Left renal cortex interstitium (tissue), 4 donors: ENCODE results near the gene PPP1CB. TPM values are rescaled to one million over a fixed set of nuclear protein-coding genes. Genes with fewer than 3 reads are reported as not detected.
"Not testable (repeated sequence)": the region's sequence is repeated elsewhere in the genome, so short reads cannot be mapped to it uniquely, and the experiment has no call there.

Experiments
- DNase-seq, 4 donors: peaks; one replicate each; pipeline ENCODE4 v3.0.0-alpha.2; 2013; ENCODE audit warnings: low read depth in 4 of 4, low spot score in 2 of 4, missing footprints in 1 of 4
- polyA plus RNA-seq, 4 donors: library from polyadenylated mRNA; unstranded; fragments of 120-200 nt; gene quantifications; one replicate each; pipeline ENCODE4 v1.2.1, GENCODE V29; 2013; ENCODE audit not compliant: insufficient read length in 4 of 4

The PPP1CB gene
- polyA plus RNA-seq, 4 donors = 160 to 205 (median 179) TPM

DNA sequence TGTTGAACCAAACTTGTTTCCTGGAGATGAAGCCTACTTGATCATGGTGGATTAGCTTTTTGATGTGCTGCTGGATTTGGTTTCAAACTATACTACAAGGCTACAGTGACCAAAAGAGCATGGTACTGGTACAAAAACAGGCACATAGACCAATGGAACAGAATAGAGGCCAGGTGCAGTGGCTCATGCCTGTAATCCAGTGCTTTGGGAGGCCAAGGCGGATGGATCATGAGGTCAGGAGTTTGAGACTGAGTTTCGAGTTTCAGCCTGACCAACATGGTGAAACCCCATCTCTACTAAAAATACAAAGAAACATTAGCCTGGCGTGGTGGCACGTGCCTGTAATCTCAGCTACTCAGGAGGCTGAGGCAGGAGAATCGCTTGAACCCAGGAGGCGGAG lies 9.0 kb upstream of the PPP1CB start:
- not testable (repeated sequence) for DNase-seq

DNA sequence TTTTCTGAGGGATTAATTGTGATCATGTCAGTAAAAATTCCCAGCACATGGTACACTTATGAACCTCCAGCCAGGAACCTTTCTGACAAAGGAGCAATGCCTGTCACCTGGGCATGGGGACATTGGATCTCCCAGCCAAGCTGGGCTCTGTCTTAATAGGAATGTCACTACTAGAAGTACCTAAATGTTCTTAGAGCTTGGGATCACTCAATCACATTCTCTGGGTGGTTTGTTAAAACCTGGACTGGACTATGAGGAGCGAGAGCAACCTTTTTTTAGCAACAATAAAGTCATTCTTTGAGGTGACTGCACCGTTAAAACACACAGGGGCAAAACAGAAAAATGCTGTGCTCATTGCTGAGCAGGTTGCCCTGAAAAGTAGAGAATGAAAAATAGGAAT lies 6.4 kb upstream of the PPP1CB start:
- DNase-seq = no peak

DNA sequence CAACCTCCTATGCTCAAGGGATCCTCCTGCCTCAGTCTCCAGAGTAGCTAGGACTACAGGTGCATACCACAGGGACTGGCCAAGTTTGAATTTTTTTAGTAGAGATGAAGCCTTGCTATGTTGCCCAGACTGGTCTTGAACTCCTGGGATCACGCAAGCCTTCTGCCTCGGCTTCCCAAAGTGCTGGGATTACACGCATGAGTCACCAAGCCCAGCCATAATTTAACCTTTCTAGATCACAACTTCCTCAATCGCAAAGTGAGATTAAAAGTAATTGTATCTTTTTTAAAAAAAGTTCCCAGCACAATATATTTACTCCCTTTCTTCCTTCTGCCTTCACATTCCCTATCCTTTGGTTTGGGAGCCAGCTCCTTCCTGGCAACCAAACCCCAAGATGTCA lies 5.8 kb upstream of the PPP1CB start:
- DNase-seq = no peak

DNA sequence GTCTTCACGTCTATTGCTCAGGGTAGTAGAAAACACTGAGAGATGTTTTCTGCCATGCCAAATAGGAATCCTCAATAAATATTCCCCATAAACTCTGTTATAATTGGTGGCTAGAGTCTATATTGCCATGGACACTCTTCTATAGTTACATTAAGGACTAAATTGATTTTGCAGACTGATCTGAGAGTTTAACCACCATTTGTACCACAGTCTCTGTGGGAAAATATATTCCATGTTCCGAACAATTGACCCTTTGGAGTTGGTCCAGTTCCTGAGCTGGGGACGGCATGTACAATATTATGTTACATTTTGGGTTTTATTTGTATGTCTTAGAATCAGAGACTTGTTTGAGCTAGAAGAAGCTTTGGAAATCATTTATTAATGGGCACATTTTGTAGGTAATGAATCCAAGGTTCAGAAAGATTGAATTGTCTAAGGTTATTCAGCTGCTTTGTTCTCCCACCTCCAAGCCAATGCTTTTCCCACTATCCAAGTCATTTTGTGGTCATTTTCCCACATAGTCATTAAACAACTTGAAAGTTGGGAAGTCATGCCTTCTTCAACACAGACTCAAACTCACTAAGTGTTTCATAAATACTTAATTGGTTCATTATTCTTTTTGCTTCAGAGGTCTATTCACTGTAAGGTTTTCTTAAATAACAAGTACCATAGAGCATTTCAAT lies 5.1 kb upstream of the PPP1CB start:
- DNase-seq = no peak

DNA sequence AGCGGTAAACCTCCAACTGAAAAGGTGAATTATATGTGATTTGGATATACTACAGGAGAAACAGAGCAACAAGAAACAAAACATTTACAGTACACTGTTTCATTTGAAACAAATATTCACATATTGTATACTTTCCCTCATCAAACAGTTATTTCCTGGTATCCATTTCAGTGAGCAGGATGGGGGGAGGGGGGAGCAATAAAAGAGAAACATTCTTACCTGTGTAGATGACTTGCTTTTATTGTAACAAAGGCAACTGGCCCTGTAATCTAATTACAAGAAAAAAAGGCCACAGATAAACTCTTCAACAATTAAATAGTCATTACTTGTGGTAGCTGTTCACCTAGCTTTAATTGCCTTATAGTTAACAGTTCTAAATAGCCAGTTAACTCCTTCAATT lies 3.9 kb upstream of the PPP1CB start:
- no peak for DNase-seq

DNA sequence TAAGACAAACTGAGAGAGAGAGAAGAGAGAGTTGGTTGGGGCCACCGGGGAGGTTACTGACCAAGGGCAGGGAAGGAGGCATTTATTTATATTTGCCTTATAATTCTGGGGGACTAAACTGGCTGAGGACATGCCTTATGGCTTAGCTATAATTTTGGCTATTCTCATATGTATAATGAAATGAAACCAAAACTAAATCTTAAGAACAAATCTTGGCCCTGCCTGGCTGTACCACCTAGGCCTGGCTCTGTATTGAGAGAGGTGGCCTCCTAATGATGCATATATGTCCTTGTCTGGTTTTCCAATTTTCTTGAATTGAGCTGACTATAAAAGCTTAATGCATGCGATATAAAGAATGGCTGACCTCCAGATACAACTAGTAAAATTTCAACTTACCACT lies 3.5 kb upstream of the PPP1CB start:
- DNase-seq = no peak

DNA sequence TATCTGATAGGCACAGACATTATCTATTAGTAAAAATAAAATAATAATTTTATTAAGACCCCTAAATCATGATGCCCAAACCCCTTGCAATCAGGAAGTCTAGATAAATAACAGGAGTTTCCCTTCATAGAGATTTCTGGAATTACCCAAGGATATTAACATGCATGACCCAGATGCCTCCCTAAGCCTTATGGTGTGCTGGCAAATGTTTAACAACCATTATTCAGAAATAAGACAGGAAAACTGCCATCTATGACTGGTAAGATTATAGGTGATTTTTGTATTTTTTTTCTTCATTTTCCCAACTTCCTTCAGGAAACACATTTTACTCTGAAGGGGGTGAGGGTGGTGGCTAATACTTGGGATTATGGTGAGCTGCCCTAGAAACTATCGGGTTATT lies 2.7 kb upstream of the PPP1CB start:
- no peak for DNase-seq

DNA sequence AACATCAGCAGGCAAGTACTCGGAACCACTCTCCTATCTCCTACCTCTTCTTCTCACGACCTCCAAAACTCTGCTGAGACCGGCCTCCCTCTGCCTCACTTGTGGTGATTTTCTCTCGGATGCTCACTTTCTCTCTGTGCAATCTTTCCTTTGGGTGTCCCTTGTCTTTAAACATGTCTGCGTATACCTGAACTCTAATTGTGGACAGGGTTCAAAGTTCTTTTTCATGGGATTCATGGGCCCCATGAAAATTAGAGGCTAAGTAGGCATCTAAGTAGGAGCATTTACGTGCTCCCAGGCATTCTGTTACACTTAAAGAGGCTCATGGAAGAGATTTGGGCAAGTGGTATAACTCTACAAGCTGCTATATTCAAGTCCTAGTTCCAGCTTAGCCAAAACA lies 2.1 kb upstream of the PPP1CB start:
- DNase-seq = no peak

DNA sequence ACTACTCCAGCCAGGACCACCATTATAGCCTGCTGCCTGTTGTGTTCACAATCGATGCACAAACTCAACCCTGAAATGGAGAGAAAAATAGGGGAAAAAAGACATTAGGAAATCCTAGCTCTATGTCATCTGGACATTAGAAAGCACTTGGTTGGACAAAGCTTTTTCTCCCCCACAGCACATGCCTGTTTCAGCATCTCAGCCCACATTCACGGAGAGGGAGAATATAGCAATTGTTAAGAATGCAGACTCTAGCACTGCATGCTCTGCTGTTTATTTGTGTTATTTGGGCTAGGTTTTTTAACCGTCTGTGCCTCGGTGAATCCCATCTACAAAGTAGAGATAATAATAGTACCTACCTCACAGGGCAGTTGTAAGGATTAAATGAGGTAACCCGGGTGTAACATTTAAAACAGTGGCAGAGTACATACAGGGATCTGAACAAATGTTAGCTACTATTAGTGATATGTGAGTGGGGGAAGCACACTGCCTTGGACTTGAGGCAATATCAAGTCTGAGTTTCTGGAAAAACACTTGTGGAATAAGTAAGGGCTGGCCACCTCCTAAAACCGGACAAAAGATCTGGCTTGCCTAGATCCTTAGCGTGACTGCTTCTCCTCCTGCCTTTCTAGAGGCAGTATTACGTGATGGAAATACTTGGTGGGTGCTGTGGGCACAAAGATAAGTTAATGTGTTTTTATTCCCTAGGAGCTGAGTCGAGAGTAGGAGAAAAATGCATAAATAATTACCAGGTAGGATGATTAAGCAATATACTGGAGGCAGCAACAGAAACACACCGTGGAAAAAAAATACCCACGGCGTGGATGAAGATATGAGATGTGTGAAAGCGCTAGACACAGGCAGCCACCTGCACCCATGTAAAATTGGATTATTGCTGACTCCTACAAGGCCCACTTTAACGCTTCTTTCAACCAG lies 1.0 kb upstream of the PPP1CB start:
- peak in 2 of 4 donors; percentile 17 to 29 for DNase-seq

DNA sequence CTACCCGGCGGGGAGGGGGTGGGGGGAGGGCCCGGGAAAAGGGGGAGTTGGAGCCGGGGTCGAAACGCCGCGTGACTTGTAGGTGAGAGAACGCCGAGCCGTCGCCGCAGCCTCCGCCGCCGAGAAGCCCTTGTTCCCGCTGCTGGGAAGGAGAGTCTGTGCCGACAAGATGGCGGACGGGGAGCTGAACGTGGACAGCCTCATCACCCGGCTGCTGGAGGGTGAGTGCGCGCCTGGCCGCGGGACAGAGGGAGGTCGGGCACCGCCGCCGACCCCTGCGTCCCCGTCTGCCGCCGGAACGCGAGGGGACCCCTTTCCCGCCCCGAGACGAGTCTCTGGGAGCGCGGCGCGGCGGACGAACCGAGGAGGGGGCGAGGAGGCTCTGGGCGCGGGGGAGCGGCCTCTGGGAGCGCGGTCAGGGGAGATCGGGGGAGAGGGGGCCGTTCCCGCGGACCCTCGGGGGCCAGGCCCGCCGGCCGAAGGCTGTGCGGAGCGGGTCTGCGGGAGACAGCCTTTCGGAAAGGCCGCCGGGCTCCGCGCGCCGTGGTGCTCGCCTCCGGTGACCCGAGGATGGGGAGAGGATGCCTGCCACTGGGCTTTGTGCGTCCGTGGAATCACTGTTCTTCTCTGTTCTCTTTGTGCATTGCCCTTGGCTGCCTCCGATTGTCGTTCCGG lies 463 bp downstream of the PPP1CB start:
- DNase-seq = peak in 3 of 4 donors; percentile 27 to 67 (median 45)

DNA sequence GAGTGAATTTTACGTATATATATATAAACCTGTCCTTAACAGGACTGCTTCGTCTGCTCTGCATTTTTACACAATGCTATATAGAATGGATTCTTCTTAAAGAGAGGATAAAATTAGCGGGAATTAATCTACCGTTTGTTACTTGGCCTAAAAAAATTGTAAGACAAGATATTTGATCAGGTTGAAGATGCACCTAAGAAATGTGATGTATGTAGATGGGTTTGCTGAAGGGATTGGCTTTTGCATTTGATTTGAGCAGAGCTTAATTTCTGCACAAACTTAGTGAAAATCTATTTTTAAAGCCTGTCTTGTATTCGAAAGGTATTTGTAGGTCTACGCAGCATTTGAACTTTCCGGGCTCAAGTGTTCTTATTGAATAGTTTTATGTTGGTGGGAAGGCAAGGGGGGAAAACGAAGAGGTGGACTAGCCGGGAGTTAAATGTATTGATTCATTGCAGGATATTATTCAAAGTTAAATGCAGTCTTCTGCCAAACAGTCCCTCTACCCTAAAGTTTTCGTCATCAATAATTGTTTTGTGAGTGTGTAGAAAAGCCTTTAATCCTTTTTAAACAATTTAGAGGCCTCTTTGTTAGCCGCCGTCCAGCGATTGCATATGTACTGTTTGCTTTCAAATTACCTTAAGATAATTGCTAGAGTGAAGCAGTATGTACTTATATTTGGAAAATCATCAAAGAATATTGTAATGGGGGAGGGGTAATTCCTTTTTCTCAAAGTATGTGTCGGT lies 1.2 kb downstream of the PPP1CB start:
- DNase-seq = peak in 3 of 4 donors; percentile 23 to 60 (median 26)

DNA sequence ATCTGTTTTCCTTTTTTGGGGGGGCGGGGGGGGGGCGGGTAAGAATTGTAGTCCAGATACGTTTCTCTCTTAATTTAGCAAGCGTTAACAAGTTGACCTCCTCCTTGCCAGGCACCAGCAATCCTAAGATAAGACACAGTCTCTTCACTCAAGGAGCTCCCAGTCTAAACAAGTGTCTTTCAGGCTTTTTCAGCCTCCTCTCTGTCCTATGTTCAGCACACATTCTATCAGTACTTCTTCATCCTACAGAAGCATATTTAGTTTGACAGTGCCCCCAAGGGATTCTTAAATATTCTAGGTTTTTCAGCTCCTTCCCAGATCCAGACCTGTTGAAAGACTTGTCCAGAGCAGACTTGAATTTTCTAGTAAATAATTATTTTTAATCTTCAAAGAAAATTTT lies 2.7 kb downstream of the PPP1CB start:
- DNase-seq = no peak

DNA sequence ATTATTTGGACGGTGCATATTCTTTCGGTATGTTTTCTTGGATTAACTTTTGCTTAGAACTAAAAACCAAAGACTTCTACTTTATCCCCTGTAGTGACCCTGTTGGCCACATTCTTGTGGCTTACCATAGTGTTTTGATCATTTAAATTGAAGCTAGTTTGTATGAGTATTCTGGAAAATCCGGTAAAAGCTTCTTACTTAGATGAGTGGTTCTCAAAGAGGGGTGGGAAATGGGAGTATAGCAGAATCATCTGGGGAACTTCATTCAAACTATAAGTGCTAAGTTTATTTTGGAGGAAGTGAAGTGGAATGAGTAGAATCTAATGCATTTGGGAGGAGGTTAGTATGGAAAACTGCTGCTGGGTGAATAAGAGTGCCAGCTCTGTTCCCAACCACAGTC lies 3.8 kb downstream of the PPP1CB start:
- no peak for DNase-seq

DNA sequence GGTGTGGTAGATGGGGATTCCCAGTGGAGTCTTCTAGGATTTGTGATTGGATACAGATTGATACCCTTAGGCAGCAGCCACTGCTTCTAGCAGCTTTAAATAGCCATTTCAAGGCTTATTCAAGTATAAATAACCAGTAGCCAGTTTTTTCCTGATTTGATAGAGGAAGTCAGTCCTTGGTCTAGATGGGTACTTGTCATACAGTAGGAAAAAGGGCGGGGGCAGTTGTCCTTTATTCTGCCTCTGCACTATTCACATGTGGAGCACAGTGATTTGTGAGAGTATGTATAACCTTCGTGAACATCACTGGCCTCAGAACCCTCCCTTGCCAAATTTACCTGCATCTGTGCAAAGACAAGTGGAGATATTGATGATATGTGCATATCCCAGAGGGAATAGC lies 6.8 kb downstream of the PPP1CB start:
- no peak for DNase-seq

DNA sequence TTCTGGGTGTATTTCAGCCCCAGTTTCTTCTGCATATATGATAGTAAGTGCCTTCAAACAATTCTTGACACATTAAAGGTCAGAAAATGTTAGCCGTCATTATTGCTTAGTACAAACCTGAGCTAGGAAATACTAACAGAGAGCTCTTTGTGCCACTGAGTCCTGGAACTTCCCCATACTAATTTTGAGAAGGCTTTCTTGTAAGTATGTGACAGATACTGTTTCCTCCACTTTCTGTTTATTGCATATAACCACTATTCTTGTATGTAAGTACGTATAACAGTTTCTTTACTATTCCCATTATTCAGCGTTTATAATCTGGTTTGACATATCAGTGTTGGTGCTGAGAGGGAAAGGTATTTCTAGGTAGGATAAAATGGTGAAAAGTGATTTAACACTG lies 9.8 kb downstream of the PPP1CB start:
- no peak for DNase-seq

DNA sequence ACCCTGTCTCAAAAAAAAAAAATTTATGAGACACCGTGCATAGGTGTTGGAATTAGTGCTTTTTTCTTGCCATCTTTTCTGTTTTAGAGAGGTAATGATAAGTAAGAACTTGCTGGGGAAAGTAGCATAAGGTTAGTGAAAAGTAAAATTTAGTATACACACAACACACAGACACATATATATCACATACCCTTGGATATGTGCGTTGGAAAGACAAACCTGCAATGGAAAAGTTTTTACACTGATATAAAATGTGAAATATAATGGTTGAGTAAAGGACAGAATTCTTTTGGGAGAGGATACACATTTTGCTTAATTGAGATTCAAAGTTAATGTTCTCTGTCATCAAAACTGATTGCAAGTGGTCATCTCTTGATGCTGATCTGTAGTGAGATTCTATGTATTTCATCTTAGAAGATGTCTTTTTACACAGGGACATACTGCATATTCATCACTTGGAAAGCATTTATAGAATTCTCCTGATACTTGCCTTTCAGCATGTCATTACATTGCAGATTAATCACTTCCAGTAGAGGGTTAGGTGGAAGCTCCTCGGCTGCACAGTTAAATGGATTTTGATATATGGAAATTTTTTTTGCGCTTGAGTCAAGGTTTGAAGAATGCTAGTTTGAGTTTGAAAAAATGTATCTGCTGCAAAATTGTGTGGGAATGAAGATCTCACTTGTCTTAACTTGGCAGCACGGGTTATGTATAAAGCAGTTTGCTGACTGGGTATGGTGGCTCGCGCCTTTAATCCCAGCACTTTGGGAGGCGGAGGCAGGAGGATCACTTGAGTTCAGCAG lies 13.5 kb downstream of the PPP1CB start:
- DNase-seq = no peak

DNA sequence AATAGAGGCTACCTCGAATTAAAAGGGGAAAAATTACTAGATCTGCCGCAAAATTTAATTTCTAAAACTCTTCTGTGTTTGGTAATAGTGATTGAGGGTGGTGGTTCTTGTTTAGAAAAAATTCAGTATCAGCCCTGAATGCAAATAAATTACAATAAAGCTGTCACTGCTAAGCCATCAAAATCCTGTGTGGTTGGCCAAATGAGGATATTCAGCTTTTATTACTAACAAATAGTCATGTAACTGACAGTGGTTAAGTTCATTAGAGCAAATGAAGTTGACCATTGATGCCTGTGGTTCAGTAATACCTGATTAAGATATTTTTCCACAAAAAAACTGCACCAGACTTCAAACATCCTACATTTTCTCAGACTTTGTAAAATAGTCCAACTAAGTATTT lies 14.4 kb downstream of the PPP1CB start:
- no peak for DNase-seq

DNA sequence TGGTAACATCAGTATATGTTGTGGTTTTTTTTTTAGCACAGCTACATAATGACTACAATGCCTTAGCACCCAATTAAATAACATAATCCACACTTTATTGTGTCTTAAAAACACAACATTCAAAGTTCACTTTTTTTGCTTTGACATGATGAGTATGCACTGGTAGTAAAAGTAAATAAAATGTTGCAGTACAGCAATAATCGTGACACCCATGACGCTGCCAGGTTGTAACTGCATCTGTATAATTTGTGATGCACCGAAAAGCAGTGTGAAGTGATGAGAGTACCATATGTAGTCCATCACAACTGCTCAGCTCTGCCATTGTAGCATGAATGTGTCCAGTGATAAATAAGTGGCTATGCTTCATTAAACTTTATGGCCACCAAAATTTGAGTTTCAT lies 15.7 kb downstream of the PPP1CB start:
- DNase-seq = no peak

DNA sequence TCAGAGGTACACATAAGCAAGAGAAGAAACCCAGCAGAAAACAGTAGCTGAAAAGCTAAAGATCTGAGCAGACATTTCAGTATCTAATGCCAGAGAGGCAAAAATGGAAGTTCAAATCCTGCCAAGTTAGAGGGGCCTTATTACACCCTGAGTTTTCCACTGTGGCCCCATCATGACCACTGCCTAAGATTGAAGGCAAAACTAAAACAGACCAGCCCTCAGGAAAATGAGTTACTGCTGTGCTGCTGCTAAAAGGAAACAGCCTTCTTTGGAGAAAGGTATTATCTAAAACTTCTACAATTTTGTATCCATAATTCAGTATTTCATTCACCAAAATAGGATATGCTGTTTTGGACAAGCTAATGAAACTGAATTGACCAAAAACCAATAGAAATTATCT lies 16.8 kb downstream of the PPP1CB start:
- DNase-seq = no peak

DNA sequence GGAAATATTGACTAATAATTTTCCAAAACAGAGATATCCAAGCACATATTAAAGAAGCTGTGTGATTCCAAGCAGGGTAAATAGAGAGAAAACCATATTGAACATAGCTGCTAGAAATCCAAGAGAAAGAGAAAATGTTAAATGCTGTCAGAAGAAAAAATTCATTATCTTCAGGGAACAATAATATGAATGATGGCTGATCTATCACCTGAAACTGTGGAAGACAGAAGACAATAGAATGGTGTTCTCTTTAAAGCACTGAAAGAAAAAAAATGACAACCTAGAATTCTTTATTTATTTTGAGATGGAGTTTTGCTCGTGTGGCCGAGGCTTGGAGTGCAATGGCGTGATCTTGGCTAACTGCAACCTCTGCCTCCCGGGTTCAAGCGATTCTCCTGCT lies 17.3 kb downstream of the PPP1CB start:
- DNase-seq = no peak
